ENCODE measurements around the gene PCDH9.

PCDH9 gene

DNA sequence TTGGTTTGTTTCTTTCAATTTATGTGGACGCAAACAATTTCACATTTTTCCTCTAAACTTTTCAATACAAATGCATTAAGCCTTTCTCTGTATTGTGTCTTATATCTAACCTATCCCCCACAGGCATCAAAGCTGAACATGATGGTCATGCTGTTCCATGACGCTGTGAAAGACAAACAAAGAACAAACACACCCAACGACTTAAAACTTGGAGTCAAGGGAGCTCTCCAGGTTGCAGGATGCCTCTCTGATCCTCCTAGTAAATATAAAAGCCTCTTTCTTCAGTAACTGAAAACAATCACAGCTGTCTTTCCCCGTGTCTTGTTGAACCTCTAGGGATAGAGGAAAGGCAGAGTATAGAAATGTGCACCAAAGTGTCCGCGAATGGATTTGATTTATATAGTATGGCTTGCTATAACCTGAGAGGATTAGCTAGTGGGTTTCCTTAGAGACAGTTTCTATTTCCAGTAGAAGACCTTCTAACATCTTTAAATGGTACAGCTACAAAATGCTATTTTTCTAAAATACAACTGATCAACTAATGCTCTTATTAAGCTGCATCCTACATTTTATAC, 43.1 kb downstream of the PCDH9 start:
- Histone ChIP-seq H2AFZ (ENCODE audit: low read length) (no peak overlapping the region), H3K27me3 (ENCODE audit: insufficient read depth, low read length) (no peaks in the 10 kb centered on the region), H3K36me3 (ENCODE audit: insufficient read depth, low read length) (no peaks in the 10 kb centered on the region), H3K4me3 (ENCODE audit: low read depth, low read length, poor library complexity, severe bottlenecking) (no peak overlapping the region), H3K4me2 (ENCODE audit: low read length) (no peak overlapping the region), H3K9me3 (ENCODE audit: low read length) (peaks cover 8% of the 10 kb centered on the region; the same call in 1 of the 2 replicates), H3K27ac (ENCODE audit: low read depth, low read length, poor library complexity, severe bottlenecking) (no peak overlapping the region), H3K79me2 (ENCODE audit: insufficient read depth, low read length) (no peaks in the 10 kb centered on the region), H3K9me2 (ENCODE audit: low read depth, low read length) (no peaks in the 10 kb centered on the region), H3K9ac (ENCODE audit: low read length) (no peak overlapping the region), H4K20me1 (ENCODE audit: insufficient read depth, low read length) (no peaks in the 10 kb centered on the region), H3F3A (ENCODE audit: insufficient read depth, low read length) (no peaks in the 10 kb centered on the region), H3K4me1 (ENCODE audit: insufficient read depth, low read length, severe bottlenecking) (no peaks in the 10 kb centered on the region)
- TF ChIP-seq, protein P1, sequence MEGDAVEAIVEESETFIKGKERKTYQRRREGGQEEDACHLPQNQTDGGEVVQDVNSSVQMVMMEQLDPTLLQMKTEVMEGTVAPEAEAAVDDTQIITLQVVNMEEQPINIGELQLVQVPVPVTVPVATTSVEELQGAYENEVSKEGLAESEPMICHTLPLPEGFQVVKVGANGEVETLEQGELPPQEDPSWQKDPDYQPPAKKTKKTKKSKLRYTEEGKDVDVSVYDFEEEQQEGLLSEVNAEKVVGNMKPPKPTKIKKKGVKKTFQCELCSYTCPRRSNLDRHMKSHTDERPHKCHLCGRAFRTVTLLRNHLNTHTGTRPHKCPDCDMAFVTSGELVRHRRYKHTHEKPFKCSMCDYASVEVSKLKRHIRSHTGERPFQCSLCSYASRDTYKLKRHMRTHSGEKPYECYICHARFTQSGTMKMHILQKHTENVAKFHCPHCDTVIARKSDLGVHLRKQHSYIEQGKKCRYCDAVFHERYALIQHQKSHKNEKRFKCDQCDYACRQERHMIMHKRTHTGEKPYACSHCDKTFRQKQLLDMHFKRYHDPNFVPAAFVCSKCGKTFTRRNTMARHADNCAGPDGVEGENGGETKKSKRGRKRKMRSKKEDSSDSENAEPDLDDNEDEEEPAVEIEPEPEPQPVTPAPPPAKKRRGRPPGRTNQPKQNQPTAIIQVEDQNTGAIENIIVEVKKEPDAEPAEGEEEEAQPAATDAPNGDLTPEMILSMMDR (IDR thresholded peaks at IDR 0.05; ENCODE audit: low read length) = no peak
- no peak for TF ChIP-seq EZH2 (IDR thresholded peaks at IDR 0.05; ENCODE audit: borderline replicate concordance, low read length)

DNA sequence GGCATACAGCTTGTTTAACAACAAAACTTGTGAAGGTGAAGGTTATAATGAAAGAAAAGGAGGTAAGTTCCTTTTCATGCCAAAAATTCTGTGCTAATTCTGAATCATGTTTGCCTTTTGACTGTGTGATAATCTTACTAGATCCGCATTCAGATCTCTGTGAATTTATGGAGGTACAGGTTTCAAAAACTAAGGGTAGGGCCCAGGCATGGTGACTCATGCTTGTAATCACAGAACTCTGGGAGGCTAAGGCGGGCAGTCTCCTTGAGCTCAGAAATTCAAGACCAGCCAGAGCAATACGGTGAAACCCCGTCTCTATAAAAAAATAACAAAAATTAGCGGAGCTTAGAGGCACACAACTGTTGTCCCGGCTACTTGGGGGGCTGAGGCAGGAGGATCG, 45.9 kb downstream of the PCDH9 start:
- H3K9me3 ChIP-seq (ENCODE audit: low read length) = peaks cover 12% of the 10 kb centered on the region; the same call in 1 of the 2 replicates
- H3K4me3 ChIP-seq (ENCODE audit: low read depth, low read length, poor library complexity, severe bottlenecking) = no peak overlapping the region
- H3K27me3 ChIP-seq (ENCODE audit: insufficient read depth, low read length) = no peaks in the 10 kb centered on the region
- H3K36me3 ChIP-seq (ENCODE audit: insufficient read depth, low read length) = no peaks in the 10 kb centered on the region
- H3K9me2 ChIP-seq (ENCODE audit: low read depth, low read length) = no peaks in the 10 kb centered on the region
- no peaks in the 10 kb centered on the region for H3K79me2 ChIP-seq (ENCODE audit: insufficient read depth, low read length)
- no peak overlapping the region for H3K4me2 ChIP-seq (ENCODE audit: low read length)
- H3K27ac ChIP-seq (ENCODE audit: low read depth, low read length, poor library complexity, severe bottlenecking) = no peak overlapping the region
- H4K20me1 ChIP-seq (ENCODE audit: insufficient read depth, low read length) = no peaks in the 10 kb centered on the region
- H3K9ac ChIP-seq (ENCODE audit: low read length) = no peak overlapping the region
- no peak for TF ChIP-seq EZH2 (IDR thresholded peaks at IDR 0.05; ENCODE audit: borderline replicate concordance, low read length)
- TF ChIP-seq, protein P1 (IDR thresholded peaks at IDR 0.05; ENCODE audit: low read length) = no peak
- H2AFZ ChIP-seq (ENCODE audit: low read length) = 0 out of 2 replicates have a peak overlapping the region, but pooled peaks have one; percentile 68
- no peaks in the 10 kb centered on the region for H3F3A ChIP-seq (ENCODE audit: insufficient read depth, low read length)
- H3K4me1 ChIP-seq (ENCODE audit: insufficient read depth, low read length, severe bottlenecking) = no peaks in the 10 kb centered on the region

DNA sequence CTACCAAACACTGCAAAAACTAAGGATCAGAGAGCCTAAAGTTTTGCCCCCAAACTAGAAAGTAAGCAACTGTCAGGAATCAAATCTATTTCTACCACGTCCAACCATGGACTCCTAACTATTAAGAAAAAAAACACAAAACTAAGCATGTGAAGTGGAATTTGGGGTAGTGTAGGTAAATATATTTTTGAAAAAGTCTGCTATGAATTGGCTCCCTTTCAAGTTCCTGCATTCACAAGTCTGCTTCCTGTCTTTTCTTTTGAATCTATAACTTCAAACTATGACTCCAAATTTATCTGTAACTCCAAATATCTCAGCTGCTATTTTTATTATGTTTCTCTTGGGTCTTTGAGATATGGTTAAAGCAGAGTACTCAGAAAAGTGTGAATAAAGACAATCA, 47.0 kb downstream of the PCDH9 start:
- H3K36me3 ChIP-seq (ENCODE audit: insufficient read depth, low read length) = no peaks in the 10 kb centered on the region
- H3K27me3 ChIP-seq (ENCODE audit: insufficient read depth, low read length) = no peaks in the 10 kb centered on the region
- no peak for TF ChIP-seq EZH2 (IDR thresholded peaks at IDR 0.05; ENCODE audit: borderline replicate concordance, low read length)
- TF ChIP-seq, protein P1 (IDR thresholded peaks at IDR 0.05; ENCODE audit: low read length) = no peak
- no peak overlapping the region for H3K4me3 ChIP-seq (ENCODE audit: low read depth, low read length, poor library complexity, severe bottlenecking)
- no peaks in the 10 kb centered on the region for H3K9me2 ChIP-seq (ENCODE audit: low read depth, low read length)
- no peak overlapping the region for H3K4me2 ChIP-seq (ENCODE audit: low read length)
- H3K27ac ChIP-seq (ENCODE audit: low read depth, low read length, poor library complexity, severe bottlenecking) = no peak overlapping the region
- H2AFZ ChIP-seq (ENCODE audit: low read length) = peak overlapping the region; percentile 4; the same call in 1 of the 2 replicates
- H3K9ac ChIP-seq (ENCODE audit: low read length) = no peak overlapping the region
- no peaks in the 10 kb centered on the region for H3K4me1 ChIP-seq (ENCODE audit: insufficient read depth, low read length, severe bottlenecking)
- H3K9me3 ChIP-seq (ENCODE audit: low read length) = peaks cover 12% of the 10 kb centered on the region; the same call in 1 of the 2 replicates
- no peaks in the 10 kb centered on the region for H4K20me1 ChIP-seq (ENCODE audit: insufficient read depth, low read length)
- H3K79me2 ChIP-seq (ENCODE audit: insufficient read depth, low read length) = no peaks in the 10 kb centered on the region
- H3F3A ChIP-seq (ENCODE audit: insufficient read depth, low read length) = no peaks in the 10 kb centered on the region

All from OCI-LY1 (cell line).